ENCODE measurements around the gene KCNK5.

KCNK5 gene

DNA sequence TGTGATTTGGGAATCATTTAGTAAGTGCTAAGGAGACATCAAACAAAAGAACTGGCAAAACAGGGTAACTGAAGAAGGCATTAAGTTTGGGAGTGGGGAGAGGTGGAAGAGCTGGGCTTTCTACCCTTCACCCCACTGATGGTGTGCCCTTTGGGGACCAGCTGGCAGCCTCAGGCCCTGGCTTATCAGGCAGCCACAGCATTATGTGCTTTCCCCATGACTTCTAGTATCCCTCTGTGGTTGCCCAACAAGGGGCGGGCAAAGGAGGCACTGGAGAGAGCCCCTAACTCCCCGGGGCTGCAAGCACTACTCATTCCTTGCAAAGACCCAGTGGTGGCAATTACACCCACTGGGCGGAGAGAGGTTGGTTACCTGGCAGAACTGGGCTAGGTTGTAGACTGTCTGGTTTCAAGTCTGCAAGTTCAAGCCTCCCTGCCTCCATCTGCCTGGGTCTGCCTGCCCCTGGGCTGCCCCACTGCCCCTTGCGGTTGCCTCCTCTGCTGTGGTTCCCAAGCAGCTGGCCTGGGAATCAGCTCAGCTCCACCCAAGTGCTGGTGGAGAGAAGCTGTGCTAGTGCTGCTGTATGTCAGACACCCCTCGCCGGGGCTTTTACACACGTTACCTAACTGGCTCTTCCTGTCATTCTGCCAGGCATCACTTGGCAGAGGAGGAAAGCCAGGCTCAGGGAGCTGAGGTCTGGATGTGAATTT is 29.9 kb downstream of the KCNK5 start:
- DNase-seq (ENCODE audit: low read depth in 2 of 2, low spot score in 1 of 2): no peak

DNA sequence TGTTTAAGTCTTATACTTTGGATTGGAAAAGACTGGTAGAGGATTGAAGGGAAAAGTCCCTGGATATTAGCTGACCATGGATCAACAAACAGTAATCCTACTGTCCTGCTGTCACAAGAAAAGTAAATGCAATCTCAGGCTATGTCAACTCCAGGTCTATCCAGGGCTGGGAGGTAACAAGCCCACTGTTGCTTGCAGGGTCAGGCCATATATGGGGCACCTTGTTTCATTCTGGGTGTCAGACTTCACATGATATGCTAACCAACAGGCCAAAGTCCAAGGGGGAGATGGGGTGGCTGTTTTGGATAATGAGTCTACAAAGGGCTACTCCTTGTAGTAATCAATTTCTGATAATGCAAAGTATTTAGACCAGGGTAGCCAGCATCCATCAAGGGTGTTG is 30.7 kb downstream of the KCNK5 start:
- no peak for DNase-seq (ENCODE audit: low read depth in 2 of 2, low spot score in 1 of 2)

DNA sequence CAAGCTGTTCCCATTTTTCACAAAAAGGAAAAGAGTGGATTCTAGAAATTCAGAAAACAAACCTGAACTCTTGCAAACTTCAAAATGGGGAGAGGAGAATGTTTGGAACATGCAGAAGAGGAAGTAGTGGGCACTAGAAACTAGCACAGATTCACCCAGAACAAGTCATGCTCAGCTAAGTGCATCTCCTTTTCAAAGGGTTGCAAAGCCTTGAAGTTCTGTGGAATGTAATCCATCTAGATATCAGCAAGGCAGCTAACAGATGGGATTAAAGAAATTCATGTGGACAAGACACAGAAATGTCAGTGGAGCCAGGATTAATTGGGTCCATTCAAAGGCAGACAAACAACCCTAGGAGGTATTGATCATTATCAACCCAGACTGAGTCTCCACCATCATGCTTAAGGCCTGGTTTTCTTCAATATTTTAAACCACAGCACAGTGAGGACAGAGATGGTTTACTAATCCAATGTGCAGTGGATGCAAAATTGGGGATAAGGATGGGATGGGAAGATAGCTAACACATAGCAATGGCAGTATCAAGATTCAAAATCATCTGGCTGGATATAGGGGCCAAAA is 31.3 kb downstream of the KCNK5 start:
- no peak for DNase-seq (ENCODE audit: low read depth in 2 of 2, low spot score in 1 of 2)

DNA sequence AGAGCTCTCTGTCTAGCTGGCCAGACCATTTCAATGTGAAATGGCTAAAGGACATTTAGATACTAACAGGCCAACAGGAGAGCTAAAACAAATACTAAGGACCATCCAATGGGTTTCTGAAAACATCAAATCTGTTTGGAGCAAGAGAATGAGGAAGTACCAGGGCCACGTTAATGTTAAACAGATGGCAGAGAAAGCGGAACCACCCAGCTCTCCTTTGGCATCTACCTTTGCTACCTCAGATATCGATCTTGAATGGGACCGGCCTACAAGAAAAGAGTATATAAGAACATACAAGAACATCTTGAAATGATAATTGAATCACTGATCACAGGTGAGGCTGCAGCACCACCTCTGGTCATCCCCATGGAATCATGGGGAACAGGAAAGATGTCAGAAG is 31.8 kb downstream of the KCNK5 start:
- no peak for DNase-seq (ENCODE audit: low read depth in 2 of 2, low spot score in 1 of 2)

DNA sequence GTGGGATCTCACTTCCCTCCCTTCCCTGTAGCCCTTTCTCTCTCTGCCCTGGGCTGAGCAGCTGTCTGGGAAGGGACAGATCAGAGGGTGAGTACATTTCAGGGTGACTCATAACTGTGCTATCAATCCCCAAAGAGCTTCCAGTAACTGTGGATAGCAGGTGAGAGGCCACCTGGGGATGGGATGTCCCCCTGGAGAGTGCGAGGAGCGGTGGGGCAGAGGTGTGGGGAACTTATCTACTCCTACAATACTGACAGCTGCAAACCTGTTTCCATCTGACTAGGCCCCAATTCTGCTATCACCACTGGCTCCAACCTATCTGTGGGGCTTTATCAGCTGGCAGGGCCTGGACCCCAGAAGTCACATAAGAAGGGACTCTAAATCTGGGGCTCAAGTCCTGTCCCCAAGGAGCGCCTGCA is 32.6 kb downstream of the KCNK5 start:
- DNase-seq (ENCODE audit: low read depth in 2 of 2, low spot score in 1 of 2): no peak

DNA sequence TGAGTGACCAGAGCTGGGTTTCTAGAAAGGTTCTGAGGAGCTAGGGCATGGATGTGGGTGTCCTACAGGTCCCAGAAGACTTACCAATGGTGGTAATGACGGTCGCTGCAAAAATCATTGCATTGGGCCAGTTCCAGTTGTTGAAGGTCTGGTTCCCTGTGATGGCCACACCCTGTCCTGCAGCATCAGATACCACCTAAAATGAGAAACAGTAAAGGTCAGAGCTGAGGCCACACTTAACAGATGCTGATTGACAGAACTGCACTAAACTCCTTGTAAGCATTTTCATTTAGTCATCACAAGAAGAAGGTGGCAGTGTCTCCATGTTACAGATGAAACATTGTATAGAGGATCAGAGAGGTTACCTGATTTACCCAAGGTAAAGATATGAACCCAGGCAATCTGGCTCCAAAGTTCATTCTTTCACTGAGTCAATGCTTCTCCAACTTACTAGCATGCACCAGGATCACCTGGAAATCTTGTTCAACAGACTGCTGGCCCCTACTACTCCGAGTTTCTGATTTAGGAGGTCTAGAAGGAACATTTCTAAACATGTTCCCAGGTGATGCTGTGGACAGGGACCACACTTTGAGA is 33.4 kb downstream of the KCNK5 start:
- DNase-seq (ENCODE audit: low read depth in 2 of 2, low spot score in 1 of 2): no peak

DNA sequence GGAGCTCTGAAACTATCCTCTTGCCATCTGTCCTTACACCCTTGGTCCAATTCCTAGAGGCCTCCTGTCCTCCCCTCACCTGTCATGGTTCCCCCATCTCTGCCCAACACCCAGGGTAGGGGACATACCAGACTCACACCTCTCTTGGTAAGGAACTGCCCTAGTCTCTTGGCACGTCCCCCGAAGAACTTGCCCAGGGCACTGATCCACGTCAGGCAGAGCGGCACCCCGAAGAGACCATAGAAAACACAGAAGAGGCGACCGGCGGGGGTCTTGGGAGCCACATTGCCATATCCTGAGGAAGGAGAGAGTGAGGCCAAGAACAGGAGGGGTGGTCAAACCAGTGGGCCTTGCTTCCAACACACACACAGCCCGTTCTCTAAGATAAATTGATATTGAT is 34.8 kb downstream of the KCNK5 start:
- DNase-seq (ENCODE audit: low read depth in 2 of 2, low spot score in 1 of 2): no peak

DNA sequence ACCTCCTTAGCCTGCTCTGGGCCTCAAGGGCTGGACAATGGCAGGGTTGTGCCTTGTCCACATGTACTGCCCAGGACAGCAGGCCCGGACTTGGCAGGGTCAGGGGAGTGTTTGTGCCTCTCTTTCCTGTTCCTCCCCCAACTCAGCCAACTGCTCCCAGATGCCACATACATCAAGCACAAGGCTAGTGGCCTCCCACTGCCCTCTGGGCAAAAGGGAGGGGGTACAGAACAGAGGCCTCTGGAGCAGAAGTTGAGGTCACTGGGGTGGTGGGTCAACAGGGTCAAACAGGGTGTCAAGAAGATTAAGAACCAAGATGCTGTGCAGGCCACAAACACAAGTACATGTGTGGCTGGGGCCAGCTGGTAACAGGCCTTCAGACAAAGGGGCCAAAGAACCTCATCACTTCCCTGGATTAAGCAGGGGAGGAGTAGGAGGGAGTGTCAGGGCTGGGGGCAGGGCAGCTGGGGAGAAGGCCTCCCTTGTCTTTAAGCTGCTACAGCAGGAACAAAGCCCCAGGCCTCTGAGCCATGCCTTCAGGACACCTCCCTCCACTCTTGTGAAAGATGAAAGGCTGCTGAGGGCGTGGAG is 36.0 kb downstream of the KCNK5 start:
- DNase-seq (ENCODE audit: low read depth in 2 of 2, low spot score in 1 of 2): no peak

DNA sequence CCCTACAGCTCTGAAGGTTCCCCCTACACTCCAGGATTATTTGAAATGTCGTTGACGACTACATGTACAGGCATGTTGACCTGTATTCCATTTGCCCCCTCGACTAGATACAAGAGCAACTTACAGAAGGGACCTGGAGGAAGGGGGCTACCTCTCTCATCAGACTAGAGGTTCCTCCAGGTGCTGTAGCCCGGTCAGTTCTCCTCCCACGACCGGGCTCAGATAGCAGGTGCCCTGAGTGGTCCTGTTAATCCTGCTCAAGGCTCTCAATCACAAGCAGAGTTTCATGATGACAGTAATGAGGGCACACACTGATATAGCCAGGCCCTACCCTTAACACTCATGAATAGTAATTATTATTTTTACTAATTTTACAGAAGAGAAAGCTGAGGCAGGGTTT is 36.5 kb downstream of the KCNK5 start:
- no peak for DNase-seq (ENCODE audit: low read depth in 2 of 2, low spot score in 1 of 2)

DNA sequence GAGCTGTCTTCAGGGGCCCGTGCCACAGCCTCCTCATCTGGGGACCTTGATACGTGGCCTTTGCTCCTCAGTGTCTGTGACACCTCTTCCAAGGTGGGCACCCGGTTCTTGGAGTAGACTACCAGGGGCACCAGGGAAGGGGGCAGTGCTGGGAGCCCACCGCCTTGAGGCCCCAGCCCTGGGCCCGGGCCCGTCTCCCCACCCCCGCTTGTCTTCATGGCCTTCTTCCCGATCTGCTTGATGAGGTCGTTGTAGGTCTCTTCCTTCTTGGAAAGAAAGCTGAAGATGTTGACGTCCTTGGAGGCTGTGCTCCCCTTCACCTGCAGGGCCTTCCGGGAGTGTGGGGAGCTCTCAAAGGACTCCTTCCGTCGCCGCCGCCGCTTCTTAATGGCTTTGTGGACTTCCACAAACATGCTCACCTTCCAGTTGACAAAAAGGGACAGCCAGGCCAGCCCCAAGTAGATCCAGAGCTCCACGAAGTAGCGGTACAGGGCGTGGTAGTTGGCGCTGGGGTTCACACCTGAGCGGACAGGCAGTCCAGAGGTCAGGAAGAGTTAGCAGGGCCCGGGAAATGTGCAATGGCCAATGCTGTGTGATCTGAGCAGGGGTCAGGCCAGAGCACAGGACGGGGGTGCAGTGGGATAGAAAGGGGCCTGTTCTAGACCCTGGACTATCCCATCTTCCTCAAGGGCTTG is 37.9 kb downstream of the KCNK5 start:
- no peak for DNase-seq (ENCODE audit: low read depth in 2 of 2, low spot score in 1 of 2)

DNA sequence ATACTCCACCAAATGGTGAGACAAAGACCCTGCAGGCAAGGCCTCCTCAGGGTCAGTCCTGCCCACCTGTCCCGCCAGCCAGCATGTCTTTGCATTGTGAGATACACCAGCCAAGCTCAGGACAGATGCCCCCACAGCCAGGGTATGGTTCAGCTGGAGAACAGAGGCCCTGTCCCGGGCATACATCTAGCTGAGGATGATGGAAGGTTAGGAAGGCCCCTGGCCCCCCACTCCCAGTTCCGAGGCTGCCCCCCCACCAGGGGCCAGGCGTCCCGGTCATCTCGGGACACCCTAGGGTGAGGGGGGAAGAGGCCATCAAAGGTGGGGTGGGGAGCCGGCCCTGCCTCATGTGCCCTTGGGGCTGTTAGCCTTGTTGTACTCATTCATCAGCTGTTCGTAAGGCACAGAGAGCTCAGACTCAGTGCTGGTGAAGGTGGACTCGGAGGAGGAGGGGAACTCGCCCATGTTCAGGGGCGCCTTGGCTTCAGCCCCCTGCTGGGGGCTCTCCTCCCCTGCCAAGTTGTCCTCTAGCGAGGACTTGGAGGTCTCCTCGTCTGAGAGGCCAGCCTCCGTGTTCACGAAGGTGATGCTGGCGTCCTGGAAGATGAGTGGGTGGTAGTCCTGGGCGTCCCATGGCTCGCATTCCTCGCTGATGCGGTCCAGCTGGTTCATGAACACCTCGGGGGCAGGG is 38.6 kb downstream of the KCNK5 start:
- no peak for DNase-seq (ENCODE audit: low read depth in 2 of 2, low spot score in 1 of 2)

DNA sequence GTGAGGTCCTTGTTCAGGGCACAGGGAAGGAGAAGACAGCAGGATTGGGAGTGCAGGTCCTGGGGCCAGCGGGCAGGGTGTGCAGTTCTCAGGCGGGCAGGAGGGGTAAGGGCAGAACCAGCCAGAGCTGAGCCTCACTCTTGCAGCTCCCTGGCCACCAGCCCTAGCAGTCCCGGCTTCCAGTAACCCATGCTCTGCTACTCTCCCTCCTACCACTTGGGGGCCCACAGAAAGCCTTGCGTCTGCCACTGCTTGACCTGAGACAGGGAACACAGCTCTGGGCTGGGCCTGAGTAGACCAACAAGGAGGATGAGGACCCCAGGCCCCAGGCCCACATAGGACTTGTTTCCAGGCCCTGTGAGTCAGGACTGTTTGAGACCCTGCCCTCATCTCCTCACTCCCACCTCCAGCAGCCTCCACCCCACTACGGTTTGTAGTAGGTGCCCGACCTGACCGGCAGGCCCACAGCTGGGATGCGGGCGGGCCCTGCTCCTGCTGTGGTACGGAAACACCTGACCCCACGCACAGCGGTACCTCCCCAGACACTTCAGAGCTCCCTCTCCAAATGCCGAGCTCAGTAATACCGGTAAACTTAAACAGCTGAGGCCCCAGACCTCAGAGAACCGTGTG is 39.2 kb downstream of the KCNK5 start:
- no peak for DNase-seq (ENCODE audit: low read depth in 2 of 2, low spot score in 1 of 2)

DNA sequence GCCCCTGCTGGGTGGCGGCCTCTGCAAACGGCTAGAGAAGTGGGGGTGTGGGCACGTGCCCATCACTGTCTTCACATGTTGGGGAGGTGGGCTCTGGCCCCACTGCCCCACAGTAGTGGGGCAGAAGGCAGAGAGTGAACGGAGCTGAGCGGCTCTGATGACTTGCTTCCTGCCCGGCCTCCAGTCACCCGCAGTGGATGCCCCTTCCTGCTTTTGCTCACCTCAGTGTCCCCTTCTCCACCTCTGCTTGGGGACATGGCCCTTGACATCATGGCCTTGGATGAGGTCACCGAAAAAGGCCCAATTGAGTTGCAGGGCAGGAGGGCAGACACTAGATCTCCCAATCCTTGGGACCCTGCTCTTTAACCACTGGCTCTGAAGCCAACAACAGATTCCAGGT is 40.1 kb downstream of the KCNK5 start:
- DNase-seq (ENCODE audit: low read depth in 2 of 2, low spot score in 1 of 2): no peak

DNA sequence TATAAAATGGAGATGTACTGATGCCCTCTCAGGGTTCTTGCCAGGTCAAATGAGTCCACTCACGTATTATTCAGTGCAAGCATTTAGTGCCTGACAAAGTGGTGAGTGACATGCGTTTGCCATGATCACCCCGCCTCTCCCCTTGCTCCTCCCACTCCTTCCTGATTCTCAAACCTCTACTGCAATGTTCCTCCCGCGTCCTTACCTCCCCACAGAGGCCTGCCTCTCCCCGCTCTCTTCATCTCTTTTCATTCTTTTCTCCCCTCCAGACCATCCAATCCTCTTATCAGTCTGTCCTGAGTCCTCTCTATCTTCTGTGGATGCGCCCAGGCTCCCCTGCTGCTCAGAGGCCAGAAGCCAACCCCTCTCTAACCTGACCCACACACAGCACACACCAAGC is 40.7 kb downstream of the KCNK5 start:
- no peak for DNase-seq (ENCODE audit: low read depth in 2 of 2, low spot score in 1 of 2)

DNA sequence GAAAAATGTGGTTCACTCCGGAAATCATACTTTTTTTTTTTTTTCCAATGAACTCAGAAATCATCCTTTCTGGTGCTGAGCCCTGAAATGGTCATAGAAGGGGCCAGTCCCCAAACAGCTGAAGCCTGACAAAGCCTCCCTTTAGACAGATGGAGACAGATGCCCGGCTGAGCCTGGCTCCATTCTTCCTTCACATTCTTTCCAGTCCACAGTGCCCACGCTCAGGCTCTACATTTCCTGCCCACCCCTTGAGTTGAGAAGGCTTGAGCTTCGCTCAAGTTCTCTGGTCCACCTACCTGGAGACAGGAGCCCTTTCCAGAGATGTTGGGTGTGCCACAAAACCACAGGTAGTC is 41.2 kb downstream of the KCNK5 start:
- DNase-seq (ENCODE audit: low read depth in 2 of 2, low spot score in 1 of 2): no peak

DNA sequence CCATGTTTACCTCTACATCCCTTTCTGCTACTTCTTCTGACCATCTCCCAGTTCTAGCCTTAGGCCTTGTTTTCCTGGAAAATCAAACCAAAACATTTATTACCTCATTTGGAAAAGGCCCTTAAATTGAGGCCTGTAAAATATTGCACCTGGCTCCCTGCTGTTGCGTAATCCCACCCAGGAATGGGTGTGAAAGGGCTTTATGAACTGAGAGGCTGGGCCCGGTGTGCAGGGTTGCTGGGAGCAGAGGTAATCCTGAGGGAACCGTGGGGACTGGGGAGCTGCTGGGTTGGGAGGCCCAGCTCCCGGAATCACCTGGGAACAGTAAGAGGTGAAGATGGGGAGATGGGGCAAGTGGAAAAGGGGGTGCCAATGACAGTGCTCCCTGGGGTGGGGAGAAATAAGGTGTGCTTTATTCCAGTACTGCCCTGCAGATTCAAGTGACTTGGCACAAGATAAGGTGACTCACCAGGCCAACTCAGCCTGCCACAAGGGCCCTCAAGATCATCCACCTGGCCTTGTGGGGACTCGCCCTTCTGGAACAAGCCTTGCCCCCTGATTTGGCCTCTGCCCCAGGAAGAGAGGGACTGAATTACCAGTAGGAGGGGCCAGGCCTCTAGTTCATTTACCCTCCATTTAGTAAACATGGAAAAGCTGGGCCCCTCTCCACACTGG is 44.2 kb downstream of the KCNK5 start:
- DNase-seq (ENCODE audit: low read depth in 2 of 2, low spot score in 1 of 2): no peak

DNA sequence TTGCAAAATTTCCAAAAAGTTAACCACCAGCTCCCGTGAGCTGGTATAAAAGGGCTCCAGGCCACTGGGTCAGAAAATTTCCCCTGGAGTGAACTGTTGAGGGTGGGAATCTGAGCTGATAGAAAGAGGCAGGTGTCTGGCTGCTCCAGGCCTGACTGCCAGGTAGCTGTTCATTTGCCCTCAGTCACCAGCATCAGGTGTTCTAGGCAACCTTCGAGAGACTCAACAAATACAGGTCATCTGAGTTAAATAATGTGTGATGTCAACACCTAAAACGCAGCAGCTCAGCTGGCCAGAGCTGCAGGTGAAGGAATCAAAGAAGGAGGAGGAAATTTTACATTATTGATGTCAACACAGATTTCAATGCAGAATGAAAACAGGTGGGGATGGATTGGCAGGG is 46.7 kb downstream of the KCNK5 start:
- DNase-seq (ENCODE audit: low read depth in 2 of 2, low spot score in 1 of 2): no peak

DNA sequence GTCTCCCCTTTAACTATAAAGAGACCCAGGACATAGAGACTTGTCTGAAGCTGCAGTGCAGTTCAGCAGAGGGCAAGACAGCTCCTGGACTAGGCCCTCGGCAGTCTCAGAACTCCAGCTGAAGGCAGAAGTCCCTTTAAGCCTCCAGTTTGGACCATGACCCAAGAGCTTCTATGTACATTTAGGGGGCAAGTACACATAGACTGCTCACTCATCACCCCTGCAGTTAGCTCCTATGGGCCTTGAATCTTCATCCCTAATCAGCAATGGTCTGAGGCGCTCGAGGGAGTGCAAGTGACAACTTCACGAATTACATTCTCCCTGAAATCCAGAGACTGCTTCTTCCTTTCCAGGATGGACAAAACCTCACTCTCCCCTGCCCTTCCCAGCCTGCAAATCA is 47.4 kb downstream of the KCNK5 start:
- DNase-seq (ENCODE audit: low read depth in 2 of 2, low spot score in 1 of 2): no peak

DNA sequence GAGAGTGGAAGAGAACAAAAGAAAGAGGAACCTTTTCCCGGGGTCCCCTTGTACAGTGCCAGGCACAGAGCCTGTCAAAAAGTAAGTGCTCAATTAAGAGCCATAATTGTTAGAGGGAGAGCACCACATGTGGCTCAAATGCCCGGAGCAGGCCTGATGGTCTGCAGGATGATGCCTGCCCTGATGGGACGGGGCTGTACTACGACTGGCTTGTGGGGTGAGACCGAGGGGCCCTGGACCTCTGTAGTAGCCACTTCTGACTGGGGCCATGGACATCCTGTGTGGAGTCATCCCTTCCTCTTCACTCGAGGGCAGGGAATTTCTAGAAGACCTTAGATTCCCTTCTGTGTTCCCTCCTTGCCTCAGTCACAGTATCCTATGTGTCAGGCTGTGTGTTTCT is 47.9 kb downstream of the KCNK5 start:
- DNase-seq (ENCODE audit: low read depth in 2 of 2, low spot score in 1 of 2): no peak

DNA sequence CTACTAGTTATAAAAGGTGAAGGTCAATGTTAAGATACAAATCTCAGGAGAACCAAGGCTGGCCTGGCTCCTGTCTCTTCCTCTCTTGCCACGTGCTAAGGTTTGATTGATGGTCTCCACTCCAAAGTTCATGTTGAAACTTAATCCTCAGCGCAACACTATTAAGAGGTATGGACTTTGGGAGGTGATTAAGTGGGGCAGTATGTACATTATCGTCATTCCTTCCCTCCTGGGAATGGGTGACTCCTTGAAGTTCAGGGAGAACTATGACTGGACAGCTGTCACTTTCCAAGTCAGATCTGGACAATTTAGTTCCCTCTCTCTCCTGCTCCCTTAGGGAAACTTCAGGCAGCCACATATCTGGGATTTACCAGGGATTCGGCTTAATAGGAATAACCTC is 50.5 kb downstream of the KCNK5 start:
- no peak for DNase-seq (ENCODE audit: low read depth in 2 of 2, low spot score in 1 of 2)
